GM12878 (cell line): ENCODE results near the gene RALB.

Source experiments
- BACH1 ChIP-seq: fragments of 450-650 bp; IDR thresholded peaks from 2 replicates; pipeline ENCODE4 v1.6.1; 2017; ENCODE audit warnings: mild to moderate bottlenecking, borderline replicate concordance
- BCL11A ChIP-seq: IDR thresholded peaks from 2 replicates; pipeline ENCODE4 v1.6.1; 2011; ENCODE audit warnings: low read depth, low read length
- FOS ChIP-seq: IDR thresholded peaks from 3 replicates; pipeline ENCODE4 v1.6.1; 2011; ENCODE audit warnings: borderline replicate concordance; ENCODE audit not compliant: insufficient read length; ENCODE audit errors: extremely low read depth
- MEF2B ChIP-seq: fragments of 450-650 bp; IDR thresholded peaks from 2 replicates; pipeline ENCODE4 v1.6.1; 2018; ENCODE audit warnings: mild to moderate bottlenecking, moderate library complexity; ENCODE audit not compliant: partially characterized antibody, poor library complexity, severe bottlenecking
- MTA2 ChIP-seq: fragments of 450-650 bp; IDR thresholded peaks from 2 replicates; pipeline ENCODE4 v1.6.1; 2016; ENCODE audit warnings: low read depth, mild to moderate bottlenecking, moderate library complexity
- NFYB ChIP-seq: IDR thresholded peaks from 2 replicates; pipeline ENCODE4 v1.6.1; 2011; ENCODE audit warnings: low read depth, mild to moderate bottlenecking, low read length, improper control_type of control experiment, moderate library complexity; ENCODE audit not compliant: insufficient read depth
- RAD21 ChIP-seq: IDR thresholded peaks from 2 replicates; pipeline ENCODE4 v1.6.1; 2011; ENCODE audit warnings: mild to moderate bottlenecking, low read depth, low read length, moderate library complexity; ENCODE audit not compliant: insufficient read depth
- RUNX3 ChIP-seq: IDR thresholded peaks from 2 replicates; pipeline ENCODE4 v1.6.1; 2012; ENCODE audit warnings: low read length, inconsistent platforms
- YY1 ChIP-seq: IDR thresholded peaks from 2 replicates; pipeline ENCODE4 v1.6.1; 2011; ENCODE audit warnings: low read depth, mild to moderate bottlenecking, low read length
- TF ChIP-seq, protein P1 (sequence below), 3 experiments: IDR thresholded peaks in 2 of 3; conservative IDR thresholded peaks in 1 of 3; 2 replicates each; pipeline ENCODE4 v1.5.1; 2011; ENCODE audit warnings: low read depth in 3 of 3, low read length in 3 of 3, mild to moderate bottlenecking in 3 of 3, control low read depth in 2 of 3, moderate library complexity in 2 of 3, inconsistent platforms in 1 of 3, mixed read lengths in 1 of 3; ENCODE audit not compliant: control insufficient read depth in 2 of 3, insufficient read depth in 1 of 3; ENCODE audit errors: extremely low read depth in 1 of 3

DNA sequence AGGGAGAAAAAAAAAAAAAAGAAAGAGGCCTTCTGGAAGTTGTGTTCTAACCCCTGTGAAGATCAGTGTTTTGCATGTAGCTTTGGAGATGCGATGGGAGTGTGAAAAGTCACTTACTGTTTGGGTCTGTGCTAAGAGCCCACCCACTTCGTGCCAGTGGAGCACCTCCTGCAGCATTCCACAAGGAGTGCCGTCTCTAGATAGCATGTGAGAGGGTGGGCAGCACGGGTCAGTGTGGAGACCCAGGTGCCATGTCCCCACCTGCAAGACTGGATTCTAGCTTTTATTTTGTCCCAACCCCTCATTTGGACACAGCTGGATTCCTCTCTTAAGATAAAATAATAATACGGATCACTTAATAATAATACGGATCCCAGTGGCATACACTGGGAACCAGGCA is 17.0 kb upstream of the RALB start:
- TF ChIP-seq BCL11A (no peak), MEF2B (no peak), RUNX3 (no peak), YY1 (no peak), FOS (no peak), NFYB (no peak), BACH1 (no peak), RAD21 (no peak), MTA2 (no peak)
- TF ChIP-seq, protein P1, sequence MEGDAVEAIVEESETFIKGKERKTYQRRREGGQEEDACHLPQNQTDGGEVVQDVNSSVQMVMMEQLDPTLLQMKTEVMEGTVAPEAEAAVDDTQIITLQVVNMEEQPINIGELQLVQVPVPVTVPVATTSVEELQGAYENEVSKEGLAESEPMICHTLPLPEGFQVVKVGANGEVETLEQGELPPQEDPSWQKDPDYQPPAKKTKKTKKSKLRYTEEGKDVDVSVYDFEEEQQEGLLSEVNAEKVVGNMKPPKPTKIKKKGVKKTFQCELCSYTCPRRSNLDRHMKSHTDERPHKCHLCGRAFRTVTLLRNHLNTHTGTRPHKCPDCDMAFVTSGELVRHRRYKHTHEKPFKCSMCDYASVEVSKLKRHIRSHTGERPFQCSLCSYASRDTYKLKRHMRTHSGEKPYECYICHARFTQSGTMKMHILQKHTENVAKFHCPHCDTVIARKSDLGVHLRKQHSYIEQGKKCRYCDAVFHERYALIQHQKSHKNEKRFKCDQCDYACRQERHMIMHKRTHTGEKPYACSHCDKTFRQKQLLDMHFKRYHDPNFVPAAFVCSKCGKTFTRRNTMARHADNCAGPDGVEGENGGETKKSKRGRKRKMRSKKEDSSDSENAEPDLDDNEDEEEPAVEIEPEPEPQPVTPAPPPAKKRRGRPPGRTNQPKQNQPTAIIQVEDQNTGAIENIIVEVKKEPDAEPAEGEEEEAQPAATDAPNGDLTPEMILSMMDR (IDR thresholded peaks at IDR 0.05 in 2 of 3, conservative IDR thresholded peaks at IDR 0.05 in 1 of 3; ENCODE audit: control insufficient read depth in 2 of 3, extremely low read depth in 1 of 3, insufficient read depth in 1 of 3, low read depth in 3 of 3, low read length in 3 of 3) = no peak
